Adipocyte (in vitro differentiated cells): ENCODE data around the gene YAP1.
A peak's percentile ranks its signal among the peaks of the same experiment; 100 is the strongest.

ENCODE experiments used
- DNase-seq: peaks from one replicate; pipeline ENCODE4 v3.0.0-alpha.2; 2015; ENCODE audit warnings: low read depth
- H3K27me3 ChIP-seq: replicated peaks from 2 replicates; pipeline ENCODE4 v1.7.0; 2013; ENCODE audit warnings: mild to moderate bottlenecking, low read length, moderate library complexity; ENCODE audit not compliant: control insufficient read depth, insufficient read depth
- H3K36me3 ChIP-seq: 2 replicates; pipeline ENCODE4 v1.7.0; 2013; ENCODE audit warnings: low read length, mild to moderate bottlenecking, moderate library complexity; ENCODE audit not compliant: control insufficient read depth, insufficient read depth, severe bottlenecking
- H3K4me1 ChIP-seq: 2 replicates; pipeline ENCODE4 v1.7.0; 2013; ENCODE audit warnings: mild to moderate bottlenecking, low read length, moderate library complexity; ENCODE audit not compliant: control insufficient read depth, insufficient read depth
- H3K4me3 ChIP-seq: 2 replicates; pipeline ENCODE4 v1.7.0; 2013; ENCODE audit warnings: mild to moderate bottlenecking, low read length, moderate library complexity
- H3K9ac ChIP-seq: 2 replicates; pipeline ENCODE4 v1.7.0; 2013; ENCODE audit warnings: mild to moderate bottlenecking, low read length, moderate library complexity
- H3K9me3 ChIP-seq: 2 replicates; pipeline ENCODE4 v1.7.0; 2013; ENCODE audit warnings: mild to moderate bottlenecking, low read length, moderate library complexity; ENCODE audit not compliant: control insufficient read depth

Gene YAP1

GRCh38 chr11:102201776-102202175, 91.5 kb downstream of the YAP1 start:
- Histone ChIP-seq H3K27me3 (no peaks in the 10 kb centered on the region), H3K36me3 (peaks cover 23% of the 10 kb centered on the region), H3K4me1 (peaks cover 23% of the 10 kb centered on the region), H3K9me3 (no peaks in the 10 kb centered on the region), H3K4me3 (no peak overlapping the region), H3K9ac (no peak overlapping the region)
- no peak for DNase-seq

GRCh38 chr11:102202972-102203371, 92.7 kb downstream of the YAP1 start:
- Histone ChIP-seq H3K4me1 (peaks cover 11% of the 10 kb centered on the region), H3K4me3 (no peak overlapping the region), H3K36me3 (peaks cover 35% of the 10 kb centered on the region), H3K9ac (no peak overlapping the region), H3K9me3 (no peaks in the 10 kb centered on the region), H3K27me3 (no peaks in the 10 kb centered on the region)
- DNase-seq: no peak

DNA sequence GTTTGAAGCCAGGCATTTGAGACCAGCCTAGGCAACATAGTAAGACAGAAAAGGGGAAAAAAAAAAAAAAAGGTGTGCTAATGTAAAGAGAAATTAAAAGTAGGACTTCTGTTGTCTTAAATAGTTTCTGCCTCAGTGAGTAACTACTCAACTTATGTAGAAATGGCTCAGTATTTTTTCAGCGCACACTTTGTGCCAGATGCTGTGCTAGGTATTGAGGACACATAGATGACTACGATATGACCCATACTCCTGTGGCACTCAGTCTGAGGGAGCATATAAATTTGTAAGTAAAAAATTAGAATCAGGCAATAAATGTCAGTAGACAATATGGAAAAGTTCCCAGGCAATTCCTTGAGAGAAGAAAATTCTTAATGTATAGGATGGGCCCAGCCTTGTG, 93.9 kb downstream of the YAP1 start:
- no peak for DNase-seq
- Histone ChIP-seq H3K4me1 (peaks cover 7% of the 10 kb centered on the region), H3K9me3 (no peaks in the 10 kb centered on the region), H3K27me3 (no peaks in the 10 kb centered on the region), H3K9ac (no peak overlapping the region), H3K36me3 (peaks cover 46% of the 10 kb centered on the region), H3K4me3 (no peak overlapping the region)

DNA sequence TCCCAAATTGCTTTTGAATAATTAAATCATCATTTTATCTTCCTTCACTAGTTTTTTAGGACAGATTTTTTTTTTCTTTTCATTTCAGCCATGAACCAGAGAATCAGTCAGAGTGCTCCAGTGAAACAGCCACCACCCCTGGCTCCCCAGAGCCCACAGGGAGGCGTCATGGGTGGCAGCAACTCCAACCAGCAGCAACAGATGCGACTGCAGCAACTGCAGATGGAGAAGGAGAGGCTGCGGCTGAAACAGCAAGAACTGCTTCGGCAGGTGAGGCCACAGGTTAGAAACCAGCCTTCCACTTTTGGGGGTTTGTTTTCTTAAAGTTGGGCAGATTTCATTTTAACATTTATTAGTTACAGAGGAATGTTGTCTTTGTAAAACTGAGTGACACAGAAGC, 95.6 kb downstream of the YAP1 start:
- peaks cover 58% of the 10 kb centered on the region for H3K36me3 ChIP-seq
- H3K9me3 ChIP-seq: no peaks in the 10 kb centered on the region
- H3K4me1 ChIP-seq: peaks cover 15% of the 10 kb centered on the region
- no peak overlapping the region for H3K4me3 ChIP-seq
- no peak for DNase-seq
- no peaks in the 10 kb centered on the region for H3K27me3 ChIP-seq
- H3K9ac ChIP-seq: no peak overlapping the region

DNA sequence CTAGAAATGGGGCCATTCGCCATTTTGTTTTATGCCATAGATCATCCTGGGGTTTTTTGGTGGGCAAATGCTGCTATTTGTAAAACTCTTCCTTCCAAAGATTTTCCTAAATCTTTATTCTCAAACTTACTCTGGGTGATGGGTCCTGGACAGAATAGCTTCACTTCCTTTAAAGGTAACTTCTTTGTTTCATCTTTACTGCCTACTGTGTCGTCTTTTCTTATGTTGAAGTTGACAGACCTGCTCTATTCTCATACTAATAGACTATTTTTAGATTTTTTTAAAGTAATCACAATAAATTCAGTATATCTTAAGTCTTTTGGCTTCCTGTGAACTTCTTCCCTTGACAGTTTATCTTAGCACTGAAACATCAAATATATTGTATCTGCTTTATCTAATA, 98.6 kb downstream of the YAP1 start:
- peaks cover 78% of the 10 kb centered on the region for H3K36me3 ChIP-seq

GRCh38 chr11:102214623-102215022, 104.4 kb downstream of the YAP1 start:
- no peaks in the 10 kb centered on the region for H3K27me3 ChIP-seq
- H3K9me3 ChIP-seq: no peaks in the 10 kb centered on the region
- peak; percentile 48 for DNase-seq
- H3K36me3 ChIP-seq: peaks cover 66% of the 10 kb centered on the region
- H3K4me3 ChIP-seq: peak overlapping the region; percentile 37
- H3K4me1 ChIP-seq: peaks cover 57% of the 10 kb centered on the region
- peak overlapping the region; percentile 37 for H3K9ac ChIP-seq

More for the DNA sequence above, 98.6 kb downstream of the YAP1 start:
- no peaks in the 10 kb centered on the region for H3K27me3 ChIP-seq
- no peak for DNase-seq
- no peak overlapping the region for H3K4me3 ChIP-seq
- peaks cover 16% of the 10 kb centered on the region for H3K4me1 ChIP-seq
- no peak overlapping the region for H3K9ac ChIP-seq
- no peaks in the 10 kb centered on the region for H3K9me3 ChIP-seq

DNA sequence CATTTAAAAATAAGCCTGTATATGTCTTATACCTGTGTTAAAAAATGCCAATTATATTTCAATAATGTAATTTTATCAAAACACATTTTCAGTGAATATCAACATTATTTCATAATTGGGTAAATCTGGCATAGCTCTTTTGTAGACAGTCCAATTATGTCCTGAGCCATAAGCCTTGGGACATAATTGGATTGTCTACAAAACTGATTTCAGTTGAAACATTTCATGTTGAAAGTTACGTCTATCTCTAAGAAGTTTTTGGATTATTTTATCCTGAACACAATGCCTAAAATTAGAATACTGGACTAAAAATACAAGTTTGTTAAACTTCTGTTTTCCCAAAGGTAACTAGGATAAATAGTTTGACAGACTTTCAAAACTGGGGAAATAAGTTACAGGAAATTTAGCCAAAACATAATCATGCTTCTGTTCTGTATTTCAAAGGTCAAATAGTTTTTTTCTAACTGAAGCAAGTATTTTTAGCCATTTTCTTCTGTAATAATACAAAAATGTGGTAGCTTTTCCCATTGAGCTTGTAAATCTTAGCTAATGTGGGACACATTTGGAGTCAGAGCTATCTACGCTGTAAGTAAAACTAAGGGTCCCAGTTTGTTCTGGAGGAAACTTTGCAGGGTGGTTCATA, 106.3 kb downstream of the YAP1 start:
- H3K36me3 ChIP-seq: peaks cover 57% of the 10 kb centered on the region
- no peaks in the 10 kb centered on the region for H3K9me3 ChIP-seq

GRCh38 chr11:102220728-102221467, 110.7 kb downstream of the YAP1 start:
- Histone ChIP-seq H3K9ac (no peak overlapping the region), H3K36me3 (peaks cover 64% of the 10 kb centered on the region), H3K4me1 (peaks cover 65% of the 10 kb centered on the region), H3K4me3 (no peak overlapping the region), H3K27me3 (no peaks in the 10 kb centered on the region), H3K9me3 (no peaks in the 10 kb centered on the region)
- peak; percentile 65 for DNase-seq

More for the DNA sequence above, 106.3 kb downstream of the YAP1 start:
- peaks cover 63% of the 10 kb centered on the region for H3K4me1 ChIP-seq
- H3K9ac ChIP-seq: peak overlapping the region; percentile 87
- H3K4me3 ChIP-seq: peak overlapping the region; percentile 71
- H3K27me3 ChIP-seq: no peaks in the 10 kb centered on the region
- DNase-seq: peak; percentile 25

DNA sequence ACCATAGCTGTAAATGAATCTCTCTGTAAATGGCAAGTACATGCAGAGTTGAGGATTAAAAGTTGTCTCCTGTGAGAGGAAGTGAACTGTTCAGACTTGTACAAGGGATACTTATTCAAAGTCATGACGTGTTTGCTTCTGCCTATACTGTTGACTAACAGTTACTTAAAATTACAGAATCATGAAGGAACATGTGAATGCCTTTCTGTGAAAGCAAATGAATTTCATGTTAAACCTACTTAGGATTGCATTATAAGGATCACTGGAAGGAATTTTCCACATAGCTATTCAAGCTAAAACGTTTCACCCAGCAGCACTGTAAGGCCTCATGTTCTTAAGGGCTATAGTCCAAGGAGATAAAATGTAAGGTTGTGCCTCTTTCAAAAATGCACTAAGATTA, 113.6 kb downstream of the YAP1 start:
- peak; percentile 91 for DNase-seq
- no peaks in the 10 kb centered on the region for H3K27me3 ChIP-seq
- peaks cover 77% of the 10 kb centered on the region for H3K36me3 ChIP-seq
- no peaks in the 10 kb centered on the region for H3K9me3 ChIP-seq
- H3K4me3 ChIP-seq: no peak overlapping the region
- H3K4me1 ChIP-seq: peaks cover 52% of the 10 kb centered on the region
- peak overlapping the region; percentile 36 for H3K9ac ChIP-seq

DNA sequence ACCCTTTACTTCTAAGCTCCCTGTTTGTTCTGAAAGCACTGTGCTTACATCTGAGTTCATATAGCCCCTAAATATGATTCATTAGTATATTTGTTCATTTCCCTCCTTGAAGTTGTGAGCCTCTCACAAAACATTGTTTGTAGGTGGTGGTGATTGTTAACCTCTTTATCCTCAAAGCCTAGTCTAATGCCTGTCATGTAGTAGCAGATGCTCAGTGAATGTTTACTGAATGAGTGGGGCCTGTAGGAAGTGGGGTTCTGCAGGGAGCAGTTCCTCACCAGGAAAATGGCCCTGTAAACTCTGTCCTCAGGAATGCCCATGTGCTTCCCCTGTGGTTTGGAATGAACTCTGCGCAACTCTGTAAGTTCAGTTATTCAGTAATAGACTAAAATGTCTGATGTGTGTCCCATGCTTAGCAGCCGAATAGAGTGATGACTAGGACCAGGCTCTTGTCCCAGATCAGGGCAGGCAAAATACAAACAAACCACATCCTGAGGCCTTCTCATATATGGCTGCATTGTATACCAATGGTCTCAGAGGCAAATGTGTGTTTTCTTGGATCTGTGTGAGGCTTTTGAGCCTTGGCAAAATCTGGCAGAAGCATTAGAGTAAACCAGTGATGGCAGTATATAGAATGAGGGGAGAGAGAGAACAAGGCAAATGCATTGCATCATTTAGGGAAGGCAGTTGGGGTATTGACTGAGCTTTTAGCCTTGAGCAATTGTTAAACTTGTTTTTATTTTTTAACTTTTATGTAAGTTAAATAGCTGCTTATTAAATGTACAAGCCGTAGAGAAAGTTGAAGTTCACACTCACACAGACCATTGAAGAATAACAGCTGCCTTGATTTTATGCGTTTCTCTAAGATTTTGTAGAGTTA, 115.7 kb downstream of the YAP1 start:
- Histone ChIP-seq H3K27me3 (no peaks in the 10 kb centered on the region), H3K4me1 (peaks cover 56% of the 10 kb centered on the region), H3K36me3 (peaks cover 88% of the 10 kb centered on the region), H3K9me3 (no peaks in the 10 kb centered on the region), H3K4me3 (no peak overlapping the region), H3K9ac (peak overlapping the region; percentile 15)
- peak; percentile 73 for DNase-seq
